ENCODE measurements around the gene HINFP. TPM values are rescaled to one million over a fixed set of nuclear protein-coding genes. Genes with fewer than 3 reads are reported as not detected.

HINFP gene
- total and polyA plus RNA-seq, 2 of the 8 experiments (the other 6 are each of a cell fraction or from before 2014, with no cell fraction given): 35.0 to 37.3 TPM

DNA sequence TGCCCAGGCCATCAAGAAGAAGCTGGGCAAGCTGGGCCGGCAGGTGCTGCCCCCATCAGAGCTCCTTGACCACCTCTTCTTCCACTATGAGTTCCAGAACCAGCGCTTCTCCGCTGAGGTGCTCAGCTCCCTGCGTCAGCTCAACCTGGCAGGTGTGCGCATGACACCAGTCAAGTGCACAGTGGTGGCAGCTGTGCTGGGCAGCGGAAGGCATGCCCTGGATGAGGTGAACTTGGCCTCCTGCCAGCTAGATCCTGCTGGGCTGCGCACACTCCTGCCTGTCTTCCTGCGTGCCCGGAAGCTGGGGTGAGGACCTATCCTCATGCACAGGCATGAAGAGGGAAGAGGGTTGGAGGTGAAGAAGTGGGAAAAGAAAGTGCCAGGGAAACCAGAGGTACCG, 58.6 kb downstream of the HINFP start:
- Histone ChIP-seq H3K4me1 (replicated peaks in 1 of 4; ENCODE audit: control insufficient read depth in 3 of 4, insufficient read depth in 4 of 4, low read length in 3 of 4) (no peaks in the 10 kb centered on the region), H3K9me3 (ENCODE audit: insufficient read depth in 2 of 2, low read depth in 1 of 2, low read length in 1 of 2) (no peaks in the 10 kb centered on the region), H2AFZ (ENCODE audit: low read length) (no peak overlapping the region), H4K91ac (replicated peaks; ENCODE audit: insufficient read length, low read length) (no peak overlapping the region), H2BK15ac (ENCODE audit: low read length) (no peak overlapping the region), H3K79me1 (ENCODE audit: low read depth, low read length) (no peaks in the 10 kb centered on the region), H3K9ac (replicated peaks in 1 of 4; ENCODE audit: extremely low read depth in 1 of 4, low read depth in 3 of 4, low read length in 3 of 4) (no peak overlapping the region), H4K8ac (ENCODE audit: extremely low read depth, insufficient read depth, low read length) (no peak overlapping the region), H3K79me2 (ENCODE audit: control insufficient read depth in 1 of 2, insufficient read depth in 2 of 2, low read length in 2 of 2) (no peaks in the 10 kb centered on the region), H2BK120ac (replicated peaks; ENCODE audit: low read depth, low read length) (no peak overlapping the region), H2AK5ac (ENCODE audit: low read depth, low read length) (no peak overlapping the region), H3K18ac (ENCODE audit: extremely low read depth, low read length) (no peak overlapping the region), H3K23ac (ENCODE audit: insufficient read length) (no peak overlapping the region), H2BK12ac (ENCODE audit: low read depth, low read length) (no peak overlapping the region), H3K14ac (ENCODE audit: insufficient read length) (no peak overlapping the region), H4K20me1 (replicated peaks in 1 of 2; ENCODE audit: control insufficient read depth in 1 of 2, insufficient read depth in 2 of 2, low read length in 2 of 2) (peaks cover 0 to 6% of the 10 kb centered on the region in 2 experiments), H3K27me3 (replicated peaks in 1 of 4; ENCODE audit: control insufficient read depth in 3 of 4, extremely low read depth in 1 of 4, insufficient read depth in 3 of 4, low read length in 3 of 4) (no peaks in the 10 kb centered on the region), H3K36me3 (ENCODE audit: control insufficient read depth in 2 of 4, insufficient read depth in 4 of 4, low read length in 3 of 4) (peaks cover 0 to 3% (median 0%) of the 10 kb centered on the region in 4 experiments; a peak in 2 of 8 replicates), H3K23me2 (ENCODE audit: low read depth, low read length) (no peaks in the 10 kb centered on the region), H2BK20ac (ENCODE audit: low read length) (no peak overlapping the region), H2BK5ac (ENCODE audit: low read depth, low read length) (peak overlapping the region; percentile 18; the same call in 1 of the 2 replicates), H3K4ac (replicated peaks; ENCODE audit: insufficient read length, low read depth, low read length) (no peak overlapping the region), H3K27ac (ENCODE audit: low read depth, low read length) (no peak overlapping the region), H3K4me2 (ENCODE audit: insufficient read depth in 1 of 2, low read depth in 2 of 2, low read length in 2 of 2) (no peak overlapping the region), H3K56ac (replicated peaks; ENCODE audit: insufficient read length, low read depth, low read length) (no peak overlapping the region), H3K4me3 (ENCODE audit: extremely low read depth in 1 of 4, insufficient read depth in 2 of 4, low read depth in 3 of 4, low read length in 4 of 4) (no peak overlapping the region), H4K5ac (ENCODE audit: insufficient read length, low read depth, low read length) (no peak overlapping the region)
- FAIRE-seq (no peak), DNase-seq (ENCODE audit: low read depth in 1 of 2, low spot score in 2 of 2) (no peak)
- CTCF ChIA-PET (ENCODE audit: partially characterized antibody): interaction anchor here (0.7 to 24.3 kb wide), 10 partner anchors 10 to 144 kb away, joined by 3 to 389 read pairs (median 4); partner anchors contain the start of gene ABCG4
- WGBS, 2 experiments (ENCODE audit: extremely low coverage in 1 of 2, insufficient coverage in 1 of 2, insufficient read length in 1 of 2, insufficient replicate concordance in 2 of 2, low coverage in 1 of 2, low lambda C conversion rate in 2 of 2, missing lambda C conversion rate in 1 of 2): 96% methylated on average over 10 of the region's 10 CpGs; no CpG with 5 or more reads in 1 of the 2 experiments
- POLR2A ChIA-PET (ENCODE audit: partially characterized antibody): interaction anchor here (1.0 to 2.8 kb wide), 5 partner anchors 10 to 137 kb away, joined by 3 to 11 read pairs (median 3); partner anchors contain the start of gene NLRX1
- no peak for TF ChIP-seq TBP (IDR thresholded peaks at IDR 0.05; ENCODE audit: low read depth, low read length)
- no peak for TF ChIP-seq CEBPB (IDR thresholded peaks at IDR 0.05; ENCODE audit: low read depth, low read length)
- TF ChIP-seq RNF2 (IDR thresholded peaks at IDR 0.05; ENCODE audit: borderline replicate concordance, low read depth, low read length, missing control alignments, poor library complexity, severe bottlenecking): no peak
- no peak for TF ChIP-seq RFX5 (IDR thresholded peaks at IDR 0.05; ENCODE audit: borderline replicate concordance, low read depth, low read length)
- TF ChIP-seq TEAD4 (IDR thresholded peaks at IDR 0.05; ENCODE audit: low read depth, low read length): no peak
- TF ChIP-seq YY1 (IDR thresholded peaks at IDR 0.05; ENCODE audit: low read depth, low read length): no peak
- TF ChIP-seq POLR2A (IDR thresholded peaks at IDR 0.05; ENCODE audit: control extremely low read depth in 1 of 2, low read depth in 2 of 2, low read length in 2 of 2): no peak
- no peak for TF ChIP-seq KDM5A (IDR thresholded peaks at IDR 0.05; ENCODE audit: low read length)
- no peak for TF ChIP-seq SUZ12 (IDR thresholded peaks at IDR 0.05; ENCODE audit: low read length)
- TF ChIP-seq BACH1 (IDR thresholded peaks at IDR 0.05; ENCODE audit: low read length): no peak
- TF ChIP-seq CHD2 (IDR thresholded peaks at IDR 0.05; ENCODE audit: low read length): no peak
- TF ChIP-seq RBBP5 (IDR thresholded peaks at IDR 0.05; ENCODE audit: borderline replicate concordance, low read depth, low read length): no peak
- no peak for TF ChIP-seq HDAC2 (IDR thresholded peaks at IDR 0.05; ENCODE audit: borderline replicate concordance in 1 of 2, low read depth in 2 of 2, low read length in 2 of 2)
- TF ChIP-seq BCL11A (IDR thresholded peaks at IDR 0.05; ENCODE audit: low read depth in 2 of 2, low read length in 2 of 2): no peak
- TF ChIP-seq JUND (IDR thresholded peaks at IDR 0.05; ENCODE audit: low read length): no peak
- TF ChIP-seq SP4 (IDR thresholded peaks at IDR 0.05; ENCODE audit: low read length): no peak

All from H1 (cell line).